Measurements from ENCODE around the gene AFMID.
"Not testable (repeated sequence)": the region's sequence is repeated elsewhere in the genome, so short reads cannot be mapped to it uniquely, and the experiment has no call there.

AFMID gene

GRCh38 chr17:78223765-78224164, 36.6 kb downstream of the AFMID start:
- DNase-seq (ENCODE audit: low read depth, low spot score) = no peak

GRCh38 chr17:78224231-78225087, 37.3 kb downstream of the AFMID start:
- DNase-seq (ENCODE audit: low read depth, low spot score) = no peak

DNA sequence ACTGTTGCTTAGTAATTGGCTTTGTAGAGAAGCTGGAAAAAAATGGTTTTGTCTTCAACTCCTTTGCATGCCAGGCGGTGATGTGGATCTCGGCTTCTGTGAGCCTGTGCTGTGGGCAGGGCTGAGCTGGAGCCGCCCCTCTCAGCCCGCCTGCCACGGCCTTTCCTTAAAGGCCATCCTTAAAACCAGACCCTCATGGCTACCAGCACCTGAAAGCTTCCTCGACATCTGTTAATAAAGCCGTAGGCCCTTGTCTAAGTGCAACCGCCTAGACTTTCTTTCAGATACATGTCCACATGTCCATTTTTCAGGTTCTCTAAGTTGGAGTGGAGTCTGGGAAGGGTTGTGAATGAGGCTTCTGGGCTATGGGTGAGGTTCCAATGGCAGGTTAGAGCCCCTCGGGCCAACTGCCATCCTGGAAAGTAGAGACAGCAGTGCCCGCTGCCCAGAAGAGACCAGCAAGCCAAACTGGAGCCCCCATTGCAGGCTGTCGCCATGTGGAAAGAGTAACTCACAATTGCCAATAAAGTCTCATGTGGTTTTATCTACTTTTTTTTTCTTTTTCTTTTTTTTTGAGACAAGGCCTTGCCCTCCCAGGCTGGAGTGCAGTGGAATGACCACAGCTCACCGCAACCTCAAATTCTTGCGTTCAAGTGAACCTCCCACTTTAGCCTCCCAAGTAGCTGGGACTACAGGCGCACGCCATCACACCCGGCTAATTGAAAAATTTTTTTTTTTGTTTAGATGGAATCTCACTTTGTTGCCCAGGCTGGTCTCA, 38.1 kb downstream of the AFMID start:
- DNase-seq (ENCODE audit: low read depth, low spot score) = no peak

DNA sequence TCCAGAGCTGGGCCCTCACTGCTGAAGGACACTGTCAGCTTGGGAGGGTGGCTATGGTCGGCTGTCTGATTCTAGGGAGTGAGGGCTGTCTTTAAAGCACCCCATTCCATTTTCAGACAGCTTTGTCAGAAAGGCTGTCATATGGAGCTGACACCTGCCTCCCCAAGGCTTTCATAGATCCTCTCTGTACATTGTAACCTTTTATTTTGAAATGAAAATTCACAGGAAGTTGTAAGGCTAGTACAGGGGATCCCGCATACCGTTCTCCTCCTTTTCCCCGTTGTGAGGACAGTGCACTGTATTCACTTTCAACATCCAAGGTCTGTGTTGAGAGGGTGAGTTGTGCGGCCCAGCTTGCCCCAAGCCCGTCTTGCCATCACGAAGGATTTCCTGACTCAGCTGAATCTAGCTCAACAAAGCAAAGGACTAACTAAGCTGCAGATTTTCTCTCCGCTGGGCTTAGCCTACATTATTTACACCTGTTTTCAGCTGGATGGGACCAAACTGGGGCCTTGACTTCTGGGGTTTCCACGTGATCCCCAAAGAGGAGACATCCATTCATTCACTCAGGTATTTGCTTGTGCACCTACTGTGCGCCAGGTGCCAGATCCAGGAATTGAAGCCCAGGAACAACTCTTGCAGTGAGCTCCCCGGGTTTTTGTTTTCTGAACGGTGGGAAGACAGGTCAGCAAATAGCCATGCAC, 39.0 kb downstream of the AFMID start:
- no peak for DNase-seq (ENCODE audit: low read depth, low spot score)

GRCh38 chr17:78226759-78227454, 39.7 kb downstream of the AFMID start:
- DNase-seq (ENCODE audit: low read depth, low spot score) = no peak

DNA sequence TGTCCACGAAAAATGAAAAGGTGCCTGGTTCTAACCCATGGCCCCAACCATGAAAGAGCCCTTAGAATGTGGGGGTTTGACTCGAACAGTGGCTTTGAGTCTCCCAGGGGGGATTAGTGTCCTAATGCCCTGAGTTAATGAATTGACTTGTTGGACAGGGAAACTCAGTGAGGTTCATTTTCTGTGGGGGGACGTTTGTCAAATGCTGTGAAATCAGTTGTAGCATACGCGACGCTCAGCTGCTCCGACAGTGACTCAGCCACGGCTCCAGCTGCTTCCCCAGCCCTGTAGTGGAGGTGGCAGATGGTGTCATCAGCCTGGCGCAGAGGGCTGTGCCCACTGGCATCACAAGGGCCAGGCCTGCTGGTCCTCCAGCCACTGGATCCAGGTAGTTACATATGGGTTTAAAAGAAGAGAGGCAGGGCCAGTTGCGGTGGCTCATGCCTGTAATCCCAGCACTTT, 40.3 kb downstream of the AFMID start:
- DNase-seq (ENCODE audit: low read depth, low spot score) = no peak

GRCh38 chr17:78228176-78228575, 41.0 kb downstream of the AFMID start:
- DNase-seq (ENCODE audit: low read depth, low spot score) = no peak

- DNase-seq (ENCODE audit: low read depth, low spot score) = no peak
These were observed 43.2 kb downstream of the AFMID start for GRCh38 chr17:78230252-78230962.

DNA sequence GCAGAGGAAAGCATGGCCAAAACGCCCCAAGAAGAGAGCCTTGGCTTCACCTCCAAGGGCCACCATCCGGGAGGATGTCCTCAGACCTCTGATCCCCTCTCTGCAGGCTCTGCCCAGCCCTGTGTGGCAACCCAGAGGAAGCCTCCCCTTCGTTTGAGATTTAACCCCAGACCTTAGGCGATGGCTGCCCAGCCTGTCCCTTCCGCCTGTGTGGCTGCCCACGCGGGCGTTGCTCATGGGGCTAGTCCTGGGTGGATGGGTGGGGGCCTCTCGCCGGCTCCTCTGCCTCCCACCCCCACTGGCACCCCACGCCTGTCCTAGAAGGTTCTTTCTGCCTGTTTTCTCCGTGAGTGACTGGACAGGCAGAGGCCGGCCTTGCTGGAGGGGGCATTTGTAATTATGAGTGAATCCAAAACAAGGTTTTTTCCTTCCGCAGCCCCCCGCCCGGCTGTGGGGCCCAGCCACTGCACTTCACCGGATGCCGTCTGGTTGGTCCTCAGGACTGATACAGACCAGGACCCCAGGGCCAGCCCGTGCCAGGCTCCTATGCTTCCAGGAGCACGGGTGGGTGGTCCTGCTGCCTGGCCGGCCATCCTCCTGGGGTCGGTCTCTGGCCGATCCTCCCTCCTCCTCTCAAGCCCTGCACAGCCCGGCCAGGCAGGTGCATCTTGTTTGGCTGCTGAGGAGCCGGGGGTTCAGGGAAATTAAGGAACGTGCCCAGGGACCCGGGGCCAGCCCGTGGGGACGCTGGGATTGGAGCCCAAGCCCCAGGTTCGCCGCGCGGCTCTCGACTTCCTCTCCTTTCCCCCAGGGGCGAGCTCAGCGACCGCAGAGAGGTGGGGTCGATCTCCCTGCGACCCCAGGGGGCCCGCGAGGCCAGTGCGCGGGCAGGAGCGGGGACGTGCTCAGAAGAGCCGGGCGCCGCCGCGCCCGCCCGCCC, 44.1 kb downstream of the AFMID start, which contains the start of gene TMEM235:
TMEM235 (plus strand) TSS at position 636 of the 940 bp plus-strand sequence. CDS start 393 bp downstream, outside the sequence.
- no peak for DNase-seq (ENCODE audit: low read depth, low spot score)

DNA sequence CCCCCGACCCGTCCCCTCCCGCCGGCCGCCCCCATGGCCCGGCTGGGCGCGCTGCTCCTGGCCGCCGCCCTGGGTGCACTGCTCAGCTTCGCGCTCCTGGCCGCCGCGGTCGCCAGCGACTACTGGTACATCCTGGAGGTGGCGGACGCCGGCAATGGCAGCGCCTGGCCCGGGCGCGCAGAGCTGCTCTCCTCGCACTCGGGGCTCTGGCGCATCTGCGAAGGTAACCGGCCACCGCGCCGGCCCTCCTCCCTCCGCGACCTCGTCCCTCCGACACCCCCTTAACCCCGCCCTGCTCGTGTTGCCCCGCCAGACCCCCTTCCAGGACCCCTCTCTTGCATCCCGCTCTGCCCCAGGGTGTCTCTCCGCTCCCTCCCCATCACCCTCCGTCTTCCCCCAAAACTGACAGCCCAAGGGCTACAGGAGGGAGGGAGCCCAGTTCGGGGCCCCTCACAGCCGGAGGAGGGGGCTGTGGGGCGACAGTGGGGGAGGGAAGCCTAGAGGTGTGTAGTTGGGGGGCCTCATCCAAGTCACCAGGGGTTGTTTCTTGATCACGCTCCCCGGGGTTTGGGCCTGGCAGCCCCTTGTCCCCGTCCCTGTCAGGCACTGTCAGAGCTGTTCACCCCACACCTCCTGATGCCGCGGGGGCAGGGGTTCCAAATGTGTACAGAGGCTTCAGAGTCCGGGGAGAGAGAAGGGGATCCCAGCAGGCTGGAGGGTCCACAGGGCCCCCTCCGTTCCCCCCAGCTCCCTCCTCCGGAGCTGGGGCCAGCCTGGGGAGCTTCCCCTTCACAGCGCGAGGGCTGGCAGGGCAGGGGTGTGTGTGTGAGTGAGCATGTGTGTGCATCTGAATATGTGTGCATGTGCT, 45.1 kb downstream of the AFMID start:
- no peak for DNase-seq (ENCODE audit: low read depth, low spot score)

GRCh38 chr17:78232859-78233173, 45.7 kb downstream of the AFMID start:
- DNase-seq (ENCODE audit: low read depth, low spot score) = no peak

DNA sequence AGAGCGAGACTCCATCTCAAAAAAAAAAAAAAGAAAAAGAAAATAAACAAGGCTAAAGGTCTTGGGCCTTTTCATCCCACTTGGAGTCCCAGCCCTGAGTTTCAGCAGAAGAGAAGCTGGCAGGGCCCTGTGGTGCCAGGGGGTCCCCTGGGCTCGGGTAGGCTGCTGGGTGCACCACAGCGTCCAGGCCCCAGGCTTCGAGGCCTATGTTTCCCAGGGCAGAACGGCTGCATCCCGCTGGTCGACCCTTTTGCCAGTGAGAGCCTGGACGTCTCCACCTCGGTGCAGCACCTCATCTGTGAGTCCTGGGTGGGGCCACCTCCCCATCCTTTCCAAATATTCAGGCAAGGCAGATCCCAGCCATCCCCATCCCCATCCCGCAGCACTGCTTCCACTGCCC, 46.5 kb downstream of the AFMID start:
- DNase-seq (ENCODE audit: low read depth, low spot score) = no peak

DNA sequence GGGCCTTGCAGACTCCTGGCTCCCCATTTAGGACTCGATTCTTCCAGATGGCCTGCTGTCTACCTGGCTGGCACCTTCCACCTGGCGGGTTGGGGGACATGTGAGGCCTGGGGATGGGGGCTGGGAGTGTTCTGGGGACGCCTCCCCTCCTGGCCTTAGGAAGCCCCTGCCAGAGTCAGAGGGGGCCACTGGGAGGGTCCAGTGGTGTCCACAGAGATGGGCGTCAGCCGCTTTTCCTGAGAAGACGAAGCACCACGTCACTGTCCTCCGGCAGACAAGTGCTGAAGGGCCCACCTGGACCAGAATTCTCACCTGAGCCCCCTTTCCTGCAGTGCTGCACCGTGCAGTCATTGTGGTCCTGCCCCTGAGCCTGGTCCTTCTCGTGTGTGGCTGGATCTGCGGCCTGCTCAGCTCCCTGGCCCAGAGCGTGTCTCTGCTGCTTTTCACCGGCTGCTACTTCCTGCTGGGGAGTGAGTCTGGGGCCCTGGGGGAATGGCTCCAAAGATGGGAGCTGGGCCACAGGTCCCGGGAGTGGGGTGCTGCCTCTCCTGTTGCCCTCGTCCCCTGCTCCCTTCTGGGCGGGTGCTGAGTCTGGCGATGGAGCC, 47.2 kb downstream of the AFMID start:
- DNase-seq (ENCODE audit: low read depth, low spot score) = no peak

DNA sequence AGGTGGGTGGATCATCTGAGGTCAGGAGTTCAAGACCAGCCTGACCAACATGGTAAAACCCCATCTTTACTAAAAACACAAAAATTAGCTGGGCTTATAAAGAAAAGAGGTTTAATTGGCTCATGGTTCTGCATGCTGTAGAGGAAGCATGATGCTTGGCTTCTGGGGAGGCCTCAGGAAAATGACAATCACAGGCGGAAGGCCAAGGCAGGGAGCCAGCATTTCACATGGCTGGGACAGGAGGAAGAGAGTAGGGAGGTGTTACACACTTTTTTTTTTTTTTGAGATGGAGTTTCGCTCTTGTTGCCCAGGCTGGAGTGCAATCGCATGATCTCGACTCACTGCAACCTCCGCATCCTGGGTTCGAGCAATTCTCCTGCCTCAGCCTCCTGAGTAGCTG, 47.9 kb downstream of the AFMID start:
- not testable (repeated sequence) for DNase-seq (ENCODE audit: low read depth, low spot score)

- DNase-seq (ENCODE audit: low read depth, low spot score) = no peak
These were observed 48.7 kb downstream of the AFMID start for GRCh38 chr17:78235885-78236284.

- DNase-seq (ENCODE audit: low read depth, low spot score) = no peak
These were observed 49.4 kb downstream of the AFMID start for GRCh38 chr17:78236362-78237127.

GRCh38 chr17:78237401-78238012, 50.3 kb downstream of the AFMID start:
- DNase-seq (ENCODE audit: low read depth, low spot score) = no peak

Data from smooth muscle cell of the brain vasculature (primary cell).